ENCODE results near the gene SLC27A5.
"Not testable (repeated sequence)": the region's sequence is repeated elsewhere in the genome, so short reads cannot be mapped to it uniquely, and the experiment has no call there.

SLC27A5 gene

DNA sequence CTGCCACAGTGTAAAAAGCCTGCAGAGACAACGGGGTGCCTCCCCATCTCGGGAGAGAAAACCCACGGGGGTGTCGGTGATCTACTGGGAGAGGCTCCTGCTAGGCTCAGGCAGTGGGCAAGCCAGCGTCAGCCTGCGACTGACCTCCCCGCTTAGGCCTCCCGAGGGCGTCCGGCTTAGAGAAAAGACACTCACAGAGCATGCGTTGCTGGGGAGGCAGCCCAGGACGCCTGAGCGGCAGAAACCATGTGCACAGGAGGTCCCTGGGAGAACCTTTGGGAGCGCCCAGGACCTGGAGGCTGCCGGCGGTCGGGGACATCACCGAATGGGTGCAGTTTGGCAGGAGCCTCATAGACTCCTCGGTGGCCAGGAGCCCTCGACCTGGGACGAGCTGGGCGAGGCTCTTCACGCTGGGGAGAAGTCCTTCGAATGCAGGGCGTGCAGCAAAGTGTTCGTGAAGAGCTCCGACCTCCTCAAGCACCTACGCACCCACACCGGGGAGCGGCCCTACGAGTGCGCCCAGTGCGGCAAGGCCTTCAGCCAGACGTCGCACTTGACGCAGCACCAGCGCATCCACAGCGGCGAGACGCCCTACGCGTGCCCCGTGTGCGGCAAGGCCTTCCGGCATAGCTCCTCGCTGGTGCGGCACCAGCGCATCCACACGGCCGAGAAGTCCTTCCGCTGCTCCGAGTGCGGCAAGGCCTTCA is 40.8 kb downstream of the SLC27A5 start:
- in situ Hi-C loops (cut with HindIII; ENCODE audit: low sequenced_read_pairs) = not testable (repeated sequence)

DNA sequence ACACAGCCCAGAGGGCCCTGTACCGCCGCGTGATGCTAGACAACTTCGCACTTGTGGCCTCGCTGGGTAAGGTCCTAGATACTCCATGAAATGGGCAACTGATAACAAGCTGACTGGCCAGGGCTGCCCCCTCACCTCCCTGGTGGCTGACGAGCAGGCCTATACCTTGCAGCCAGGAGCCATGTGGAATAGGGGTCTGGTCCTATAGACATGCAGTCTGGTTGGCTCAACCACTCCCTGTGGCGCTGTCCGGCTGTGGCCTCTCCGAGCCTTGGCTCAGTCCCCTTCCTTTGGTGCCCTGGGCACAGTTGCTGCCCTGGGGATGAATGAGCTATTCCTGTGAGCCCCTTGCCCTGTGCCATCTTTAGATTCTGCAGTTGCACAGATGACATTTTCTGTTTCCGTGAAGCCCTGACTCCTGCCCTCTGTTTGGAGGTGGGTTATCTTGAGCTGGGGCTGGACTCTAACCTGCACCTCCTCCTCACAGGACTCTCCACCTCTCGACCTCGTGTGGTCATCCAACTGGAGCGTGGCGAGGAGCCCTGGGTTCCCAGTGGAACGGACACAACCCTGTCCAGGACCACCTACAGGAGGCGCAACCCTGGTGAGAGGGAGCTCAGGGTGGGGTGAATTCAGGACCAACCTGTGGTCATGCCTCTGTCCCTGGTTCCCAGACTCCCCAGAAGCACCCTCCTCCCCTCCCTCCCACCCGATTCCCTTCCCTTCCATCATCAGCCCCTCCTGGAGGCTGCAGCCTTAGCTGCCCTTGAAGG is 42.4 kb downstream of the SLC27A5 start:
- in situ Hi-C loops (cut with HindIII; ENCODE audit: low sequenced_read_pairs) = no loop called here

DNA sequence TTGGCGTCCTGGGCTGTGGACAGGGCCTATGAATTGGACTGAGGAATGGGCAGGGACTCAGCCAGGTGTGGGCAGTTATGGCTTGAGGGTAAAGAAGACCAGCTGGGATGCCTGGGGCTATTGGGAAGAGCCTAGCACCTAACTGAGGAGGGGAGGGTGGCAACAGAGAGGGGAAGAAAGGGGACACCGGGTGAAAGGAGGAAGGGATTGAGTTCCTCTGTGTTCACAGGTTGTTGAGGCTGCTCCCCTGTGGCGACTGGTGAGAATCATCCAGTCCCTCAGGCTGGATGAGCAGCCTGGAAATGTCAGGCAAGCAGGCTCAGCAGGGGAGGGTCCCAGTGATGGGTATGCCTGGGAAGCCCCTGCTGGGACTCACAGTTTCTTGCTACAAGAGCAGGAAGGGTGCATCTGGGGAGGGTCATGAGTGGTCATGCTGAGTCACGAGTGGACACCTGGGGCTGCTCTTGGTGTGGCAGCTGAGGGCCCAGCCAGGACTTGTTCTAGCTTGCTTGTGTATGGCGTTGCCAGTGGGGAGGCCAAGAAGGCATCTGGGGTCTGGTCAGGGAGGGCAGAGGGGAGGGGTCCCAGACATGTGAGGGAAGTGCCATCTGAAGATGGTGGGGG is 43.5 kb downstream of the SLC27A5 start:
- in situ Hi-C loops (cut with HindIII; ENCODE audit: low sequenced_read_pairs) = no loop called here

DNA sequence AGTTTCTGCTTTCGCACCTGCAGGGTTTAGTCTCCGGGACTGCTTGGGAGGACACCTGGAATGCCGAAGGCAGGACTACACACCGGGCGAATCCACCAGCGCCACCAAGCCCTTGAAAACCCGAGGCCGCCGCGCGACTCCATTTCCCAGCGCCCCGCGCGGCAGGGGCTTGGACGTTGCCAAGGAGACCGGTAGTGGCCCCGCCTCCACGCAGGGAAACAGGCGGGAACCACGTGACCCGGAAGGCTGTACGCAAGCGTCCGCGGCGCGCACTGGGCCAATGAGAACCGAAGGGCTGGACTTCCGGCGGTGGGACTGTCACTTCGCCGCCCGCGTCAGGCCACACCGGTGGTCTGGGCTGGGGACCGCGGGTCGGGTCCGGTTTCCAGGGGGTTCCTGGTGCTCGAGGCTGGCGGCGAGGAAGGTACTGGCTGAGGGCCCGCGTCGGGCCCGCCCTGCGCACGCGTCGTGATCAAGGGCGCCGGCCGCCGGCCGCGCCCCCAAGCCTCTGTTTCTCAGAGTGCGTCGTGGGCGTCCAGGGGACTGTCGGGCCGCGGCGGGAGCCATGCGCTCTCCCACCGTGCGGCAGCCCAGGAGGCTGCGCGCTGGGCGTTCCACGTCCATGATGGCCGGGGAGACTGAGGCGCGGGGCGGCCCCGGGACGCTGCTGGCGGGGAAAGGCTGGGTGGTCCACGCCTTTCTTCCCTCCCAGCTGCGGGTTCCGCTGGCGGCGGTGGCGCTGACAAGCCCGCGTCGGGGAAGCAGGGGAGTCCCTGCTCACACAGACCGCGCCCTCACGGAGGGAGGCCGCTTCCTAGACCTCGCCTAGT is 44.8 kb downstream of the SLC27A5 start, which contains the start of gene ZNF324:
TSS of gene ZNF324 (plus strand) at position 321 of the 830 bp plus-strand sequence. CDS start 2,106 bp downstream, outside the sequence.
- in situ Hi-C loops (cut with HindIII; ENCODE audit: low sequenced_read_pairs) = no loop called here

DNA sequence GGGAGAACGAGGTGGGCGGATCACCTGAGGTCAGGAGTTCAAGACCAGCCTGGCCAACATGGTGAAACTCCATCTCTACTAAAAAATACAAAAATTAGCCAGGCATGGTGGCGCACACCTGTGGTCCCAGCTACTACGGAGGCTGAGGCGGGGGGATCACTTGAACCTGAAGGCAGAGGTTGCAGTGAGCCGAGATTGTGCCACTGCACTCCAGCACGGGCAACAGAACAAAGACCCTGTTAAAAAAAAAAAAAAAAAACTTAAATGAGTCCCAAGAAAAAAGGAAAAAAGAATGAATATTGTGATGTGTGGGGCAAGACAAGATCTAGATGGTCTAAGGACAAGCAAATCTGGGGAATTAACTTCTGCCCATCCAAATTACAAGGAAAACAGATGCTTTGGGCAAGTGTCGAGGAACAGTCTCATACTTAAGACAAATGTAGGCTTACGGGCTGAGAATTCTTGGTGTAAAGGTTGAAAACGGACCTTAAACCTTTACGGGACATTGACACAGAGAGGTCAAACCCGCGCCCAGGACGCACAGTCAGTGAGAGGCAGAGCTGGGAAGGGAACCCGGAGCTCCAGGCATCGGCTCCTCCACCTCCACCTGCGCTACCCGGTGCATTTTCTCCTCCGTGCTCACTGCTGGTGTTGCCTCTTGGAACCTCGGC is 45.6 kb downstream of the SLC27A5 start:
- in situ Hi-C loops (cut with HindIII; ENCODE audit: low sequenced_read_pairs) = no loop called here

DNA sequence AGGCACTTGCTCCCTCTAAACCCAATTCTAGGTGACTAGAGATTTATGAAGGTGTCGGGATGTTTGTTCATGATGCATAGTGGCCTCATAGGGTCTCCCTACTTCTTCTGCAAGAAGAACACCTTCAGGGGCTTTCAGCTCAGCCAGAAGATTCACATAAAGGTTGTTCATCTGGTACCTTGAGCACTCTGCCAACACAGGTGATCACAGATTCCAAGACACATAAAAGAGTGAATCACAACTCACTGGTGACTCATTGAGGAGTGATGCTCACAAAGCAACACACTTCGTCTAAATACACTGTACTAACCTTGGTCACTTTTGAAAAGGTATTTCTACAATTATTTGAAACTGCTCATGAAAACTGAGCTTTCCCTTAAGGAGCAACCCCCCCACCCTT is 51.8 kb downstream of the SLC27A5 start:
- in situ Hi-C loops (cut with HindIII; ENCODE audit: low sequenced_read_pairs) = no loop called here

DNA sequence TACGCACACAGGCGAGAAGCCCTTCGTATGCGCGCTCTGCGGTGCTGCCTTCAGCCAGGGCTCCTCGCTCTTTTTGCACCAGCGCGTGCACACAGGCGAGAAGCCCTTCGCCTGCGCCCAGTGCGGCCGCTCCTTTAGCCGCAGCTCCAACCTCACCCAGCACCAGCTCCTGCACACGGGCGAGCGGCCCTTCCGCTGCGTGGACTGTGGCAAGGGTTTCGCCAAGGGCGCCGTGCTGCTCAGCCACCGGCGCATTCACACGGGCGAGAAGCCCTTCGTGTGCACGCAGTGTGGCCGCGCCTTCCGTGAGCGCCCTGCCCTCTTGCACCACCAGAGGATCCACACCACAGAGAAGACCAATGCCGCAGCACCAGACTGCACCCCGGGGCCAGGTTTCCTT is 55.7 kb downstream of the SLC27A5 start:
- in situ Hi-C loops (cut with HindIII; ENCODE audit: low sequenced_read_pairs) = no loop called here

DNA sequence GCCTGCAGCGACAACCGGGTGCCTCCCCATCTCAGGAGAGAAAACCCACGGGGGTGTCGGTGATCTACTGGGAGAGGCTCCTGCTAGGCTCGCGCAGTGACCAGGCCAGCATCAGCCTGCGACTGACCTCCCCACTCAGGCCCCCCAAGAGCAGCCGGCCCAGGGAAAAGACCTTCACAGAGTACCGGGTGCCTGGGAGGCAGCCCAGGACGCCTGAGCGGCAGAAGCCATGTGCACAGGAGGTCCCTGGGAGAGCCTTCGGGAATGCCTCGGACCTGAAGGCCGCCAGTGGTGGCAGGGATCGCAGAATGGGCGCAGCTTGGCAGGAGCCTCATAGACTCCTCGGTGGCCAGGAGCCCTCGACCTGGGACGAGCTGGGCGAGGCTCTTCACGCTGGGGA is 56.5 kb downstream of the SLC27A5 start:
- in situ Hi-C loops (cut with HindIII; ENCODE audit: low sequenced_read_pairs) = no loop called here

DNA sequence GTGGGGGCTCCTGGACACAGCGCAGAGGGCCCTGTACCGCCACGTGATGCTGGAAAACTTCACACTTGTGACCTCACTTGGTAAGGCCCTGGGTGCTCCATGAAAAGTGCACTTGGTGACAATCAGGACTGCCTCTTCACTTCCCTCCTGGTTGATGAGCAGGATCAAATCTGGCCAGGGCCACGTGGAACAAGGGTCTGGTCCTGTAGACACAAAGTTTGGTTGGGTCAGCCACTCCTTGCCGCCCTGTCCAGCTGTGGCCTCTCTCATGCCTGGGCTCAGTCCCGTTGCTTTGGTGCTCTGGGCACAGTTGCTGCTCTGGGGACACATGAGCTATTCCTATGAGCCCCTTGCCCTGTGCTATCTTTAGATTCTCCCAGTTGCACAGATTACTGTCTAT is 58.0 kb downstream of the SLC27A5 start:
- in situ Hi-C loops (cut with HindIII; ENCODE audit: low sequenced_read_pairs) = no loop called here

DNA sequence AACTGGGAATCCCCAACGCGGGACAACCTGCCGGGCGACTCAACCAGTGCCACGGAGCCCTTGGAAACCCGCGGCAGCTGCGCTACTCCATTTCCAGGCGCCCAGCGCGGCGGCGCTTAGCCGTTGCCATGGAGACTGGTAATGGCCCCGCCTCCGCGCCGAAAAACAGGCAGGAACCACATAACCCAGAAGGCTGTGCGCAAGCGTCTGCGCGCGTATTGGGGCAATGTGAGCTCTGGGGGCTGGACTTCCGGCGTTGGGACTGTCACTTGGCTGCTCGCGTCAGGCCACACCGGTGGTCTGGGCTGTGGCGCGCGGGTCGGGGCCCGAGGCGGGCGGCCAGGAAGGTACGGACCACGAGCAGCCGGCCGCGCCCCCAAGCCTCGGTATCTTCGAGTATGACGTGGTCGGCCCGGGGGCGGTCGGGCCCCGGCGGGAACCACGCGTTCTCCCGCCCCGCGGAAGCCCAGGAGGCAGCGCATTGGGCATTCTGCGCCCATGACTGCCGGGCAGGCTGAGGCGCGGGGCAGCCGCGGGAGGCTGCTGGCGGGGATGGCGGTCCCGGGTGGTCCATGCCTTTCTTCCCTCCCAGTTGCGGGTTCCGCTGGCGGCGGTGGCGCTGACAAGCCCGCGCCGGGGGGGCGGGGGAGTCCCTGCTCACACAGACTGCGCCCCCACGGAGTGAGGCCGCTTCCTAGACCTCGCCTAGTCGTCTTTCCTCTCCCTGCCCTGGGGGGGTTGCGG is 60.3 kb downstream of the SLC27A5 start, which contains the start of gene ZNF324B:
TSS of gene ZNF324B (plus strand) at position 265 of the 744 bp plus-strand sequence. CDS start 2,080 bp downstream, outside the sequence.
- in situ Hi-C loops (cut with HindIII; ENCODE audit: low sequenced_read_pairs) = no loop called here

DNA sequence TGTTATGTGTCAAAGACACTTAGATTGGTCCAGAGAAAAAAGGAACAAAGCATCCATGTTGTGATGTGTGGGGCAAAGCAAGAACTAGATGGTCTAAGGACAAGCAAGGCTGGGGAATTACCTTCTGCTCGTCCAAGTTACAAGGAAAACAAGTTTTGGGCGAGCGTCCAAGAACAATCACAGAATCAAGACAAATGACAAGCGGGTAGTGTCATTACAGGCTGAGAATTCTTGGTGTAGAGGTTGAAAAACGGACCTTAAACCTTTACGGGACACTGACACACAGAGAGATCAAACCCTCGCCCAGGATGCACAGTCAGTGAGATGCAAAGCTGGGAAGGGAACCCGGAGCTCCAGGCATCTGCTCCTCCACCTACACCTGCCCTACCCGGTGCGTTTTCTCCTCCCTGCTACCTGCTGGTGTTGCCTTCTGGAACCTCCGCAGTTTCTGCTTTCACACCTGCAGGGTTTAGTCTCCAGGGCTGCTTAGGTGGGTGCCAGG is 60.9 kb downstream of the SLC27A5 start:
- in situ Hi-C loops (cut with HindIII; ENCODE audit: low sequenced_read_pairs) = no loop called here

DNA sequence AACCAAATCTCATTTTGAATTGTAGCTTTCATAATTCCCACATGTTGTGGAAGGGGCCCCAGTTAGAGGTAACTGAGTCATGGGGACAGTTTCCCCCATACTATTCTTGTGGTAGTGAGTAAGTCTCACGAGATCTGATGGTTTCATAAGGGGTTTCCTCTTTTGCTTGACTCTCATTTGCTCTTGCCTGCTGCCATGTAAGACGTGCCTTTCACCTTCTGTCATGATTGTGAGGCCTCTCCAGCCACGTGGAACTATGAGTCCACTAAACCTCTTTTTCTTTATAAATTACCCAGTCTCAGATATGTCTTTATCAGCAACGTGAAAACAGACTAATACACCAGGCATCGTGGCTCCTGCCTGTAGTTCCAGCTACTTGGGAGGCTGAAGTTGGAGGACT is 61.8 kb downstream of the SLC27A5 start:
- in situ Hi-C loops (cut with HindIII; ENCODE audit: low sequenced_read_pairs) = not testable (repeated sequence)

DNA sequence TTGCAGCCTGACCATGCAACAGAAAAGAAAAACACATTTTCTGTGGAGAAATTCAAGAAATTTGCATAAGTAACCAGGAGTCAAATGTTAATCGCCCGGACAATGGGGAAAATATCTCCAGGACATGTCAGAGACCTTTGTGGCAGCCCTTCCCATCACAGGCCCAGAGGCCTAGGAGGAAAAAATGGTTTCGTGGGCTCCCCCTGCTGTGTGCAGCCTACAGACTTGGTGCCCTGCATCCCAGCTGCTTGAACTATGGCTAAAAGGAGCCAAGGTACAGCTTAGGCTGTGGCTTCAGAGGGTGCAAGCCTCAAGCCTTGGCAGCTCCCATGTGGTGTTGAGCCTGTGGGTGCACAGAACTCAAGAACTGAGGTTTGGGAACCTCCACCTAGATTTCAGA is 62.9 kb downstream of the SLC27A5 start:
- in situ Hi-C loops (cut with HindIII; ENCODE audit: low sequenced_read_pairs) = not testable (repeated sequence)
